HG03460 (cell line): ENCODE measurements around the gene TAF11L10.
"Not testable (repeated sequence)": the region's sequence is repeated elsewhere in the genome, so short reads cannot be mapped to it uniquely, and the experiment has no call there.

ENCODE experiments used
- ATAC-seq: cut with Tn5 transposase; IDR thresholded peaks from one replicate; pipeline ENCODE4 v1.9.1; 2021; ENCODE audit not compliant: unreplicated experiment

TAF11L10 gene

GRCh38 chr5:17597728-17598127 is at the start of gene TAF11L10:
TAF11L10 (minus strand) TSS chr5:17597828.
- ATAC-seq = not testable (repeated sequence)

GRCh38 chr5:17634160-17634559 is 36.5 kb upstream of the TAF11L10 start, which contains the start of gene TAF11L14:
TAF11L14 (plus strand) TSS chr5:17634460.
- no peak for ATAC-seq

GRCh38 chr5:17631788-17632187 is 34.2 kb upstream of the TAF11L10 start, which contains the start of gene TAF11L13:
TAF11L13 (plus strand) TSS chr5:17632088.
- ATAC-seq = not testable (repeated sequence)

GRCh38 chr5:17625686-17626085 is 28.1 kb upstream of the TAF11L10 start:
- no peak for ATAC-seq

- ATAC-seq = no peak
Observed at GRCh38 chr5:17620627-17621026, 23.0 kb upstream of the TAF11L10 start.

GRCh38 chr5:17619354-17619753 is 21.7 kb upstream of the TAF11L10 start:
- no peak for ATAC-seq

- ATAC-seq = no peak
Observed at GRCh38 chr5:17614872-17615605, 17.4 kb upstream of the TAF11L10 start.

GRCh38 chr5:17610092-17610491 is 12.5 kb upstream of the TAF11L10 start, which contains the start of gene TAF11L12:
TAF11L12 (plus strand) TSS chr5:17610392.
- not testable (repeated sequence) for ATAC-seq

GRCh38 chr5:17607461-17607860 is 9.8 kb upstream of the TAF11L10 start:
- ATAC-seq = not testable (repeated sequence)

GRCh38 chr5:17604951-17605350 is 7.3 kb upstream of the TAF11L10 start:
- ATAC-seq = no peak

GRCh38 chr5:17603880-17604279 is 6.3 kb upstream of the TAF11L10 start, which contains the start of gene TAF11L11:
TAF11L11 (plus strand) TSS chr5:17604183.
- ATAC-seq = not testable (repeated sequence)

GRCh38 chr5:17594255-17594654 is 3.4 kb downstream of the TAF11L10 start, which contains the start of gene TAF11L9:
TAF11L9 (minus strand) TSS chr5:17594394.
- not testable (repeated sequence) for ATAC-seq

- not testable (repeated sequence) for ATAC-seq
Observed at GRCh38 chr5:17590860-17591259, 6.8 kb downstream of the TAF11L10 start, which contains the start of gene TAF11L8. TAF11L8 (minus strand) TSS chr5:17590960.

- not testable (repeated sequence) for ATAC-seq
Observed at GRCh38 chr5:17585658-17586057, 12.0 kb downstream of the TAF11L10 start, which contains the start of gene TAF11L7. TAF11L7 (minus strand) TSS chr5:17585758.
